Activated CD8-positive, alpha-beta memory T cell treated with anti-CD3 and anti-CD28 coated beads, Interleukin-2, amount 50 U/mL, for 48 hours (primary cell): ENCODE results near the gene TRMT112.
"Not testable (repeated sequence)": the region's sequence is repeated elsewhere in the genome, so short reads cannot be mapped to it uniquely, and the experiment has no call there.

ENCODE experiments used
- DNase-seq: peaks from one replicate; pipeline ENCODE4 v3.0.0-alpha.2; 2020

Gene TRMT112

GRCh38 chr11:64327993-64328392 lies 10.6 kb upstream of the TRMT112 start:
- DNase-seq: no peak

- no peak for DNase-seq
Measured at GRCh38 chr11:64327375-64327774, 10.0 kb upstream of the TRMT112 start.

DNA sequence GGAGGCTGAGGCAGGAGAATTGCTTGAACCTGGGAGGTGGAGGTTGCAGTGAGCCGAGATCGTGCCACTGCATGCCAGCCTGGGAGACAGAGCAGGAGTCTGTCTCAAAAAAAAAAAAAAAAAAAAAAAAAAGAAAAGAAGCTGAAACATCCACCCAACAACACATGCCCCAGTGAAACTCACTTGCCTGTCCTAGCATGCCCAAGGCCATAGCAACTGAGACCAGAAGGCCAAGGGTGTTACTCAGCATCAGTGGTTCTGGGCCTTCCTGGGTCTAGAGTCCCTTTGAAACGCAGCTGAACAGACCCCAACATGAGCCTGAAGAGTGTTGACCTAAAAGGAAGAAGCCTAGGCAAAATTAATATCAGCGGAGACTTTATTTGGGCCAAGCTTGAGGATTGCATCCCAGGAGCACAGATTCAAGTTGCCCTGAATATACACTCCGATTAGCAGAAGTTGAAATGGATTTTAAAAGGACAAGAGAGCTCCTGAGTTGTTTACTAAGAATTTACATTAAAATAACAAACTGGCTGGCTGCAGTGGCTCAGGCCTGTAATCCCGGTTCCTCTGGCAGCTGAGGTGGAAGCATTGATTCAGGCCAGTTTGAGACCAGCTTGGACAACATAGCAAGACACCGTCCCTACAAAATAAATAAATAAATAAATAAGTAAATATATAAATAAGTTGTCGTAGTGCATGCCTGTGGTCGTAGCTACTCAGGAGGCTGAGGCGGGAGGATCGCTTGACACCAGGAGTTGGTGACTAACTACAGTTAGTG lies 7.5 kb upstream of the TRMT112 start:
- DNase-seq: no peak

DNA sequence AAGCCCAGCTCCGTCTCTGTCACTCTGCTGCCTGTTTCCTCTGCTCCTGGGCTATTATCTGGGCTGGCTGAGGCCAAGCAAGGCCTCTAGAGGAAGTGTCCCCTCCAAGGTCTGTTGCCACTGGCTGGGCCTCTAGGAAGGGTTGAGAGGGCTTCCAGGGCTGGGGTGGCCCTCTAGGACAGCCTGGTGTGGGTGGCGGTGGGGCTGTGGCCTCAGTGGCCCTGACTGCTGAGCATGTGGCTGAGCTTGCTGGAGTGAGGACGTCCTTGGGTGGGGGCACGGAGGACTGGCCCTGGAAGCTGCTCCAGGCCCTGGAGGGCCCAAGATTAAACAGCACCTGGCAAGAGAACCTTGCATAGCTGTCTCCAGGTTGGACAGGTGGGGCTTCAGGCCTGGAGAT lies 6.6 kb upstream of the TRMT112 start:
- not testable (repeated sequence) for DNase-seq

DNA sequence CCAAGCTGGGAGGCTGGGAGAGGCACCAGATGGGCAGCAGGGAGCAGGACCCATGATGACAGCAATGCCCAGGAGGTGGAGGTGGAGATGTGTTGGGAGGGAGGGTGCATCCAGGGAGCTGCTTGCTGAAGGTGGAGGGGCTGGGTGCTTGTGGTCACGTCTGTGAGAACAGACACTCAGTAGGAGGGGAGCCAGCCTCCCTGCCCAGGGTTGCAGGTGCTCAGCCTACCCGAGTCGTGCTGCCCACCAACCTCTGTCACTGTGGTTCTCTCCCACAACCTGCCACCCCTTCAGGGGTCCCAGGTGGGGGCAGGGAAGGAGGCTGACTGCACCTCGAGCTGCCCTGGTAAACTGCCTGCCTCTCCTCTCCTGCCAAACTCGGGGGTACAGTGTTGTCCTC lies 6.0 kb upstream of the TRMT112 start:
- no peak for DNase-seq

DNA sequence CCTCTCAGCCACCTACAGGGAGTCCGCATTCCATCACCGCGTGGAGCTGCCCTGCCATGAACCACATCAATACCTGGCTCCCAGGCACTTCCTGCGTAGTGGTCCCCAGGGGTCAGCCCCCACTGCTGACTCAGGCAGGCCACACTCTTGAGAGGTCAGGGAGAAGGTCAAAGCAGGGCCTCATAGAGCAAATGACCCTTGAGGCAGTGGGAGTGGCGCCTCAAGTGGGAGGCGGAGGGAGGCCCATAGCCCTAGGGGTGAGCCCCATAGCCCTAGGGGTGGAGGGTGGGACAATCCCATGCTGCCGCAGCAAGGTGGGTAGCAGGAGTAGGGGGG lies 5.5 kb upstream of the TRMT112 start:
- no peak for DNase-seq

DNA sequence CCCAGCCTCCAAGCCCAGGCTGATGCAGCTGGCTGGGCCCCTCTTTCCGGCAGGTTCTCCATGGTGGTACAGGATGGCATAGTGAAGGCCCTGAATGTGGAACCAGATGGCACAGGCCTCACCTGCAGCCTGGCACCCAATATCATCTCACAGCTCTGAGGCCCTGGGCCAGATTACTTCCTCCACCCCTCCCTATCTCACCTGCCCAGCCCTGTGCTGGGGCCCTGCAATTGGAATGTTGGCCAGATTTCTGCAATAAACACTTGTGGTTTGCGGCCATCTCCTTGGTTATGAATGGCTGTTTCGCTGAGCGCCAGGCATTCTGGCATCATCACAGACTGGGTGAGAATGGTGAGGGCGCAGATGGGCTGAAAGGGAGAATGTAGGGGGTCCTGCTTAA lies 4.2 kb upstream of the TRMT112 start:
- no peak for DNase-seq

DNA sequence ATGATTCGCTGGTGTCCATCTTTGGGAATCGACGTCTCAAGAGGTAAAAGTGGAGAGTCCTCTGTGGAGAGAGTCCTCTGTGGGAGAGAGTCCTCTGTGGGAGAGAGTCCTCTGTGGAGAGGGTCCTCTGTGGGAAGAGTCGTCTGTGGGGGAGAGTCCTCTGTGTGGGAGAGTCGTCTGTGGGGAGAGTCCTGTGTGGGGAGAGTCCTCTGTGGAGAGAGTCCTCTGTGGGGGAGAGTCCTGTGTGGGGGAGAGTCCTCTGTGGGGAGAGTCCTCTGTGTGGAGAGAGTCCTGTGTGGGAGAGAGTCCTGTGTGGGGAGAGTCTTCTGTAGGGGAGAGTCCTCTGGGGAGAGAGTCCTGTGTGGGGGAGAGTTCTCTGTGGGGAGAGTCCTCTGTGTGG lies 3.7 kb upstream of the TRMT112 start:
- no peak for DNase-seq

GRCh38 chr11:64320556-64320955 lies 3.2 kb upstream of the TRMT112 start:
- no peak for DNase-seq

DNA sequence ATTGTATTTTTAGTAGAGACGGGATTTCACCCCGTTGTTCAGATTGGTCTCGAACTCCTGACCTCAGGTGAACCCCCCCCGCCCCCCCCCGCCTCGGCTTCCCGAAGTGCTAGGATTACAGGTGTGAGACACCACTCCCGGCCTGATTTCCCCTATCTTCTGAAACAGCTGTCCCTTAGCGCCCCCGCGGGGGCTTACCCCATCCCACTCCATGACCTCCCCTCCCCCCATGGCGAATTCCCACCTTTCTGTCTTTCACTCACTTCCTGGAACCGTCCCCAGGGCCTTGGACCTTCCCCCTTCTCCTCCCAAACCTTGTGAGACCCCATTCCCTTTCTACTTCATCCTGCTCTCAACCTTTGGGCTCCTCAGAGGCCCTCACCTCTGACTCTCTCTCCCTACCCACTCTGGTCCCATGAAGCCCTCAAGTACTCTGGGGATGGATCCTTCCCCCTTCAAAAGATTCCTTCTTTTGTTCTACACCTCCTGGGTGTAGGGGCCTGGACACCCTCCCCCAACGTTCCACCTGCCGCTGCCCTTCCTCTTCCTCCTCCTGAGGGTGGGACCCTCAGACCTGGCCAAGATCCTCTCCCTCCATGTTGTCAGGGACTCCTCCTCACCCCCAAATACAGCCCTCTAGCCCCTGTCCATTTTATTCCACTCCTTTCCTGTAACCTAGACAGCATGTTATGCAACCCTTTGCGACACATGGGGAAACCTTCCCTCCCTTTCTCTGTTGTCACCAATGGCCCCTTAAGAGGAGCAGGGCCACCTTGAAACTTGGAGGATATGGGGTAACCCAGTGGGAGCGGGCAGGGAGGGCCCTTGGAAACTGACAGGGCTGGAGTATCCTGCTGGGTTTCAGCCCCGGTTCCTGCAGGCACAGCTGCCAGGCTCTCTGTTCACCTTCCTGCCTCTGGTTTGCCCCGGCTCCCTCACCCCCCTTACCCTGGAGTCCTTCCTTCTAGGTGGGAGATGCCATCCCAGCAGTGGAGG lies 1.7 kb upstream of the TRMT112 start:
- no peak for DNase-seq

DNA sequence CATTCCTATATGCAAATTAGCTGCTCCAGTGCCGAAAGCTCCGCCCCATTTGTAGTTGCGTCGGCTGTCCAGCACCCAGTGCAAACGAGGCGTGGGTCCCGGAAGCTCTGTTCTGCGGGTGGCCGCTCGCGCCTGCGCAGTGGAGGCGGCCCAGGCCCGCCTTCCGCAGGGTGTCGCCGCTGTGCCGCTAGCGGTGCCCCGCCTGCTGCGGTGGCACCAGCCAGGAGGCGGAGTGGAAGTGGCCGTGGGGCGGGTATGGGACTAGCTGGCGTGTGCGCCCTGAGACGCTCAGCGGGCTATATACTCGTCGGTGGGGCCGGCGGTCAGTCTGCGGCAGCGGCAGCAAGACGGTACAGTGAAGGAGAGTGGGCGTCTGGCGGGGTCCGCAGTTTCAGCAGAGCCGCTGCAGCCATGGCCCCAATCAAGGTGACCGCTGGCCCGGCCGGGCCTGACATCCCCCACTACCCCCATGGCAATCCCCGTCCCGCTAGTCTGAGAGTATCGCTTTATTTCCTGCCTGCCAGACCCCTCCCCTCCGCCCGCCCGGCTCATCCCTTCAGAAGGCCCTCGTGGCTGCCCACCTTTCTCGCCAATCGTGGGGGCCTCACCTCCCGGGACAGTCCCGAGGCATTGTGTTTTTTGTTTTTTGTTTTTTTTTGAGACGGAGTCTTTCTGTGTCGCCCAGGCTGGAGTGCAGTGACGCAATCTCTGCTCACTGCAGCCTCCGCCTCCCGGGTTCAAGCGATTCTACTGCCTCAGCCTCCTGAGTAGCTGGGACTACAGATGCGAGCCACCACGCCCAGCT lies 804 bp upstream of the TRMT112 start, which contains the start of gene PRDX5:
Gene PRDX5 (plus strand): TSS at position 161 of the 805 bp plus-strand sequence. CDS start 95 bp downstream, at position 256.
- peak; percentile 97 for DNase-seq

- DNase-seq: no peak
Measured at GRCh38 chr11:64316672-64317324, 561 bp downstream of the TRMT112 start.

DNA sequence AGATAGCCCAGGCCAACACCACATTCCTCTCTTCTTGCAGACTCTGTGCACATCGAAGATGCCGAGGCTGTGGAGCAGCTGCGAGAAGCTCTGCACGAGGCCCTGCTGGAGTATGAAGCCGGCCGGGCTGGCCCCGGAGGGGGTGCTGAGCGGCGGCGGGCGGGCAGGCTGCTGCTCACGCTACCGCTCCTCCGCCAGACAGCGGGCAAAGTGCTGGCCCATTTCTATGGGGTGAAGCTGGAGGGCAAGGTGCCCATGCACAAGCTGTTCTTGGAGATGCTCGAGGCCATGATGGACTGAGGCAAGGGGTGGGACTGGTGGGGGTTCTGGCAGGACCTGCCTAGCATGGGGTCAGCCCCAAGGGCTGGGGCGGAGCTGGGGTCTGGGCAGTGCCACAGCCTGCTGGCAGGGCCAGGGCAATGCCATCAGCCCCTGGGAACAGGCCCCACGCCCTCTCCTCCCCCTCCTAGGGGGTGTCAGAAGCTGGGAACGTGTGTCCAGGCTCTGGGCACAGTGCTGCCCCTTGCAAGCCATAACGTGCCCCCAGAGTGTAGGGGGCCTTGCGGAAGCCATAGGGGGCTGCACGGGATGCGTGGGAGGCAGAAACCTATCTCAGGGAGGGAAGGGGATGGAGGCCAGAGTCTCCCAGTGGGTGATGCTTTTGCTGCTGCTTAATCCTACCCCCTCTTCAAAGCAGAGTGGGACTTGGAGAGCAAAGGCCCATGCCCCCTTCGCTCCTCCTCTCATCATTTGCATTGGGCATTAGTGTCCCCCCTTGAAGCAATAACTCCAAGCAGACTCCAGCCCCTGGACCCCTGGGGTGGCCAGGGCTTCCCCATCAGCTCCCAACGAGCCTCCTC lies 1.5 kb downstream of the TRMT112 start:
- DNase-seq: not testable (repeated sequence)

- no peak for DNase-seq
Measured at GRCh38 chr11:64314805-64315561, 2.4 kb downstream of the TRMT112 start.

- DNase-seq: no peak
Measured at GRCh38 chr11:64314146-64314804, 3.1 kb downstream of the TRMT112 start.

DNA sequence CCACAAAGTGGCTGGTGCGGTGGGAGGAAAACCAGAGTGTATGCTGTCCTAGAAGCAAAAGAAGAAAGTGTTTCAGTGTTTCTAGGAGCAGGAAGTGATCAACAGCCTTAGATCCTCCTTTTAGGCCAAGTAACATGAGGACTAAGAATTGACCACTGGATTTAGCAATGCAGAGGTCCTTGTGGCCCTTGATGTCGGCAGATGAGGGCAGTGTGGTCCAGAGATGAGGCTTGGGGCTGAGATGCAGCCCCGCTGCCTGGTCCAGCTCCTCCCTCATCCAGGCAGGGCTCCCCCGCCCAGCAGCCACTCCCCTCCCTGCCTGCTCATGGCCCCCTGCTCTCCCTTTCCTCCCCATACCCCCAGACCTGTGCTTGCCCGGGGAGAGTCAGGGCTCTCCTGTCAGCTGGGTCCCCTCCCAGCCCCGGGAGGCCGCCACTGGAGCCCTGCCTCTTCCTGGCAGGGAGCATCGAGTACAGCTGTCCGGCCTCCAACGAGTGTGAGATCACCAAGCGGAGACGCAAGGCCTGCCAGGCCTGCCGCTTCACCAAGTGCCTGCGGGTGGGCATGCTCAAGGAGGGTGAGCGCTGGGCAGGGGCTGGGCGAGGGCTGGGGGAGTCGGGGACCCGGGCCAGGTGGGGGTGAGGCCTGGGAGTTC lies 3.7 kb downstream of the TRMT112 start:
- DNase-seq: no peak

- DNase-seq: no peak
Measured at GRCh38 chr11:64312947-64313346, 4.4 kb downstream of the TRMT112 start.

- DNase-seq: not testable (repeated sequence)
Measured at GRCh38 chr11:64307795-64308194, 9.6 kb downstream of the TRMT112 start.

- no peak for DNase-seq
Measured at GRCh38 chr11:64306876-64307622, 10.3 kb downstream of the TRMT112 start.
